ENCODE measurements around the gene XYLB.
"Not testable (repeated sequence)": the region's sequence is repeated elsewhere in the genome, so short reads cannot be mapped to it uniquely, and the experiment has no call there.

Gene XYLB

DNA sequence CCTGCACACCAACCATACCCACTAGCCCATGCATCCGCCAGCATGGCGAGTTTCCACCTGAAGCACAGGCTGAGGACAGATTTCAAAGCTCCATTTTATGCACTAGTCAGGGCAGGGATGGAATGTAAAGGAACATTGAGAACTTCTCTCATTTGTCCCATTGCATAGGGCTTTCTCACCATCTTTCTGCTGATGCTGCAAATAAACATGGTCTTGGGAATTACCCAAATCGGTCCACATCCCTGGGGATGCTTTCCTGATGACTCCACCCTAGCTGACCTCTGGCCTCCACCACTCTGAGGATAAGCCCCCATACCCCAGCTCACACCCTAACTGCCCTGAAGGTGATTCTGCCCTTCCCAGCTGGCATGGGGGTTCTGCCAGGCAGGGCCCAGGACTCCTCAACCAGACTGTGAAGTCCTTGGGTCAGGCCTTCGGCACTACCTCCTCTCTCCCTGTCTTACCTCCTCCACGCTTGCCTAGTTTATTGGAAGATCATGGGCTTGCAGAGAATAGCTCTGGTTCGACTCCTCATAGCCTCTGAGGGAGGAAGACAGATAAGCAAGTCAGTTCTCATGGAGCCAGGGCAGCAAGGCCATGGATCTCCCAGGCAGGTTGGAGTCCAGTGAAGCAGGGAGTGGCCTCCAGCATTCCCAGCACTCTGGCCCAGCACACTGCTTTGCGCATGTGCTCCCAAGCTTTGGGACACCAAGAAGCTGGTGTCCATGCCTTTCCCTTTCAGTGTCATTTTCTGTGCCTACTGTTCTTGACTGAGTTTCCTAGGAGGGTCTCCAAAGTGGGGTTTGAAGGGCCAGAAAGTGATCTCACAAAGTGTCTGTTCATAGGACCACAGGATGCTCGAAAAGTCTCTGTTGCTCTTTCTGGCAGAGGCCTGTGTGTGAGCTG, 27.6 kb upstream of the XYLB start:
- DNase-seq (ENCODE audit: extremely low read depth, insufficient read length) = no peak
- Histone ChIP-seq H3K27me3 (replicated peaks; ENCODE audit: control insufficient read depth, insufficient read depth, low read length) (no peaks in the 10 kb centered on the region; the same call in none of the 2 replicates), H3K36me3 (ENCODE audit: control insufficient read depth, insufficient read depth, low read length) (no peaks in the 10 kb centered on the region), H3K4me3 (replicated peaks; ENCODE audit: low read depth, low read length) (no peak overlapping the region)
- TF ChIP-seq, protein P1, sequence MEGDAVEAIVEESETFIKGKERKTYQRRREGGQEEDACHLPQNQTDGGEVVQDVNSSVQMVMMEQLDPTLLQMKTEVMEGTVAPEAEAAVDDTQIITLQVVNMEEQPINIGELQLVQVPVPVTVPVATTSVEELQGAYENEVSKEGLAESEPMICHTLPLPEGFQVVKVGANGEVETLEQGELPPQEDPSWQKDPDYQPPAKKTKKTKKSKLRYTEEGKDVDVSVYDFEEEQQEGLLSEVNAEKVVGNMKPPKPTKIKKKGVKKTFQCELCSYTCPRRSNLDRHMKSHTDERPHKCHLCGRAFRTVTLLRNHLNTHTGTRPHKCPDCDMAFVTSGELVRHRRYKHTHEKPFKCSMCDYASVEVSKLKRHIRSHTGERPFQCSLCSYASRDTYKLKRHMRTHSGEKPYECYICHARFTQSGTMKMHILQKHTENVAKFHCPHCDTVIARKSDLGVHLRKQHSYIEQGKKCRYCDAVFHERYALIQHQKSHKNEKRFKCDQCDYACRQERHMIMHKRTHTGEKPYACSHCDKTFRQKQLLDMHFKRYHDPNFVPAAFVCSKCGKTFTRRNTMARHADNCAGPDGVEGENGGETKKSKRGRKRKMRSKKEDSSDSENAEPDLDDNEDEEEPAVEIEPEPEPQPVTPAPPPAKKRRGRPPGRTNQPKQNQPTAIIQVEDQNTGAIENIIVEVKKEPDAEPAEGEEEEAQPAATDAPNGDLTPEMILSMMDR (IDR thresholded peaks at IDR 0.05; ENCODE audit: insufficient read depth, low read length, poor library complexity, severe bottlenecking) = no peak

DNA sequence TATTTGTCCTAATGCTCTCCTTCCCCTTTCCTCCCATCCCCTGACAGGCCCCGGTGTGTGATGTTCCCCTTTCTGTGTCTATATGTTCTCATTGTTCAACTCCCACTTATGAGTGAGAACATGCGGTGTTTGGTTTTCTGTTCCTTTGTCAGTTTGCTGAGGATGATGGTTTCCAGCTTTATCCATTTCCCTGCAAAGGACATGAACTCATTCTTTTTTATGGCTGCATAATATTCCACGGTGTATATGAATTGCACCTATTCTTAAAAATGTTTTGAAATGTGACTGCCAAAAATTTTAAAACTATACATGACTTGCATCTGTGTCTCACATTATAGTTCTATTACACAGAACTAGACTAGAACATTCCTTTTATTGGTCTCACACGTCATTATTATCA, 25.9 kb upstream of the XYLB start:
- H3K27me3 ChIP-seq (replicated peaks; ENCODE audit: control insufficient read depth, insufficient read depth, low read length); H3K4me3 ChIP-seq (replicated peaks; ENCODE audit: low read depth, low read length); H3K36me3 ChIP-seq (ENCODE audit: control insufficient read depth, insufficient read depth, low read length); DNase-seq (ENCODE audit: extremely low read depth, insufficient read length): not testable (repeated sequence)

DNA sequence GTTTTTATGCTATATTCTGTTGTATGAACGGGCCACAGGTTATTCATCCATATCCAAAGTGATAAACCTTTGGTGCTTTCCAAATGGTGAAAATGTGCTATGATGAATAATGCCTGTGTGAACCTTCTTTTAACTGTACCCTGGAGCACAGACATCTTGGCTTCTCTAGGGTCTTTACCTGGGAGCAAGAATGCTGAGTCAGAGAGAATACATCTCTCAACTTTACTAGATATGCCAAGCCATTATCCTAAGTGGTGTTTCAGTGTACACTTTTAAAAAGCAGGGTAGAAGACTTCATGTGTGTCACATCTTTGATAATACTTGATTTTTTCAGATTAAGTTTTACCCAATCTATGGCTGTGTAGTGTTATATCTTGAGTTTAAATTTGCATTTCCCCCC, 23.5 kb upstream of the XYLB start:
- Histone ChIP-seq H3K27me3 (replicated peaks; ENCODE audit: control insufficient read depth, insufficient read depth, low read length) (no peaks in the 10 kb centered on the region; the same call in 1 of the 2 replicates), H3K36me3 (ENCODE audit: control insufficient read depth, insufficient read depth, low read length) (no peaks in the 10 kb centered on the region), H3K4me3 (replicated peaks; ENCODE audit: low read depth, low read length) (no peak overlapping the region)
- no peak for DNase-seq (ENCODE audit: extremely low read depth, insufficient read length)
- TF ChIP-seq, protein P1 (IDR thresholded peaks at IDR 0.05; ENCODE audit: insufficient read depth, low read length, poor library complexity, severe bottlenecking) = no peak

DNA sequence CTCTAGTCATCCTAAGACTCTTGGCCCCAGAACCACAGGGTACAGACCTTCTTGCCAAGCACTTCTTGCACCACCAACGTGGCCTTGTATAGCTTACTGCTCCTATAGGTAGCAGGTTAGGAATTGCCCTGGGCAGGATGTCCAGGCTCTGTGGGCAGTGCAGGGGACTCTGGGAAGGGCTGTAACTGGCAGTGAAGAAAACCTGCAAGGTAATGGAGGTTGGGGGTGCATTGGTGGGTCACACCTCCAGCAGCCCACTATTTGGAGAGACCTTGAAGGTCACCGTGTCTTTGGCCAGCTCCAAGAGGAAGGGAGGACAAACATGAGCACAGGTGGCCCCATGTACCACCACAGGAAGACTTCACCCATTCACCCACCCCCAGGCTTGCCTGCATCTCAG, 21.3 kb upstream of the XYLB start:
- no peaks in the 10 kb centered on the region for H3K36me3 ChIP-seq (ENCODE audit: control insufficient read depth, insufficient read depth, low read length)
- H3K27me3 ChIP-seq (replicated peaks; ENCODE audit: control insufficient read depth, insufficient read depth, low read length) = no peaks in the 10 kb centered on the region
- DNase-seq (ENCODE audit: extremely low read depth, insufficient read length) = no peak
- no peak overlapping the region for H3K4me3 ChIP-seq (replicated peaks; ENCODE audit: low read depth, low read length)
- TF ChIP-seq, protein P1 (IDR thresholded peaks at IDR 0.05; ENCODE audit: insufficient read depth, low read length, poor library complexity, severe bottlenecking) = no peak

DNA sequence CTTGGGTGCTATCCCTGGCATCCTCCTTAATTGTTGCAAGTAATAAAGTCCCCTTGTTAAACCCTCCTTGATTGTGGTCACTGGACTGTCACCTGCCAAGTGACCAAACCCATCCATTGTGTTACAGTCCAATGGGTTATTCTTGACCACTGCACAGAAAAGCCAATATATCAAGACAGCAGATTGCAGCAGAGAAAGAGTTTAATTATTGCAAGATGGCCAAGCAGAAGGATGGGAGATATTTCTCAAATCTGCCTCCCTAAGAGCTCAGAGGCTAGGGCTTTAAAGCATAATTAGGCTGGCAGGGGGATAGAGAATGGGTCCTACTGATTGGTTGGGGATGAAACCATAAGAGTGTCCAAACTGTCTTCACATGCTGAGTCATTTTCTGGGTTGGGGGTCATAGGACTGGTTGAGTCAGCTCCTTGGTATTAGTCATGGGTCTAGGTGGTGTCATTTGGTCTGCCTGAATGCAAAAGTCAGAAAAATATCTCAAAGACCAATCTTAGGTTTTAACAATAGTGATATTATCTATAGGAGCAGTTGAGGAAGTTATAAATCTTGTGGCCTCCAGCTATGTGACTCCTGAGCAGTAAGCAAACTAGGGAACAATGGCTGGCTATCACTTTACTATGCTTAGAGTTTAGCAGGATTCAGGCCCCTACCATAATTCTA, 19.1 kb upstream of the XYLB start:
- H3K4me3 ChIP-seq (replicated peaks; ENCODE audit: low read depth, low read length) = no peak overlapping the region
- no peak for DNase-seq (ENCODE audit: extremely low read depth, insufficient read length)
- TF ChIP-seq, protein P1 (IDR thresholded peaks at IDR 0.05; ENCODE audit: insufficient read depth, low read length, poor library complexity, severe bottlenecking) = no peak
- H3K36me3 ChIP-seq (ENCODE audit: control insufficient read depth, insufficient read depth, low read length) = no peaks in the 10 kb centered on the region
- H3K27me3 ChIP-seq (replicated peaks; ENCODE audit: control insufficient read depth, insufficient read depth, low read length) = no peaks in the 10 kb centered on the region
